ENCODE results near the gene MED13L. TPM values are rescaled to one million over a fixed set of nuclear protein-coding genes. Genes with fewer than 3 reads are reported as not detected.

The MED13L gene
- total RNA-seq, 2 experiments from 2014 or later: 25.7 to 40.1 TPM

DNA sequence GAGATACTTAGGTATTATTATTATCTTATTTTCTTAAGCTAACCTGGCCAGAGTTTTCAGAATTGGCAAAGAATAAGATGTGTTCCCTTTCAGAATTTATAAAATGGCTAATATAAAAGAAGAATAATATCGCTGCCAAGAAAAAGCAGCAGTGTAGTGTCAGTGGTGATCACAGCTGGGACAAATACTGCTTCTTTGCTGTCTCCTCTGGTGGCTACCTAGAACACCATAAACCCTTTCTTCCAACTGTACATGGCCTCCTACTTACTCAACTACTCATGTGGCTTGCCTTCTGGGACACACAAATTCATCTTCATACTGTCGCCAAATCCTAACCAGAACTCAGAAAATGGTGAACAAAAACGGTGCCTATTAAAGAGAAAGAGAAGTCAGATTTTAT, 72.7 kb downstream of the MED13L start:
- CTCF ChIA-PET (ENCODE audit: unreplicated experiment): no interaction called here
- Histone ChIP-seq H3K9me3 (ENCODE audit: low read length) (no peaks in the 10 kb centered on the region), H3K36me3 (ENCODE audit: insufficient read depth, low read length) (no peaks in the 10 kb centered on the region), H4K20me1 (ENCODE audit: insufficient read depth, low read length) (peaks cover 7% of the 10 kb centered on the region), H2AFZ (ENCODE audit: low read length) (no peak overlapping the region), H3K4me3 (ENCODE audit: low read depth, low read length, poor library complexity, severe bottlenecking) (no peak overlapping the region), H3K79me2 (ENCODE audit: insufficient read depth, low read depth, low read length) (no peaks in the 10 kb centered on the region), H3K9me2 (ENCODE audit: insufficient read depth, low read length) (no peaks in the 10 kb centered on the region), H3K4me1 (ENCODE audit: insufficient read depth, low read length, poor library complexity, severe bottlenecking) (no peaks in the 10 kb centered on the region), H3K4me2 (ENCODE audit: low read length) (no peak overlapping the region), H3K27ac (ENCODE audit: low read depth, low read length, poor library complexity, severe bottlenecking) (no peak overlapping the region)
- POLR2A ChIA-PET: interaction anchor here (0.6 to 1.1 kb wide), 4 partner anchors 16 to 276 kb away, joined by 3 to 4 read pairs (median 4); no protein-coding TSS in a partner anchor
- DNase-seq (ENCODE audit: low spot score): no peak
- intact Hi-C loops (cut with micrococcal nuclease; ENCODE audit: unreplicated experiment): no loop called here
- no peak for TF ChIP-seq EZH2phosphoT487 (IDR thresholded peaks at IDR 0.05; ENCODE audit: borderline replicate concordance, low read depth, low read length)
- TF ChIP-seq, protein P1, sequence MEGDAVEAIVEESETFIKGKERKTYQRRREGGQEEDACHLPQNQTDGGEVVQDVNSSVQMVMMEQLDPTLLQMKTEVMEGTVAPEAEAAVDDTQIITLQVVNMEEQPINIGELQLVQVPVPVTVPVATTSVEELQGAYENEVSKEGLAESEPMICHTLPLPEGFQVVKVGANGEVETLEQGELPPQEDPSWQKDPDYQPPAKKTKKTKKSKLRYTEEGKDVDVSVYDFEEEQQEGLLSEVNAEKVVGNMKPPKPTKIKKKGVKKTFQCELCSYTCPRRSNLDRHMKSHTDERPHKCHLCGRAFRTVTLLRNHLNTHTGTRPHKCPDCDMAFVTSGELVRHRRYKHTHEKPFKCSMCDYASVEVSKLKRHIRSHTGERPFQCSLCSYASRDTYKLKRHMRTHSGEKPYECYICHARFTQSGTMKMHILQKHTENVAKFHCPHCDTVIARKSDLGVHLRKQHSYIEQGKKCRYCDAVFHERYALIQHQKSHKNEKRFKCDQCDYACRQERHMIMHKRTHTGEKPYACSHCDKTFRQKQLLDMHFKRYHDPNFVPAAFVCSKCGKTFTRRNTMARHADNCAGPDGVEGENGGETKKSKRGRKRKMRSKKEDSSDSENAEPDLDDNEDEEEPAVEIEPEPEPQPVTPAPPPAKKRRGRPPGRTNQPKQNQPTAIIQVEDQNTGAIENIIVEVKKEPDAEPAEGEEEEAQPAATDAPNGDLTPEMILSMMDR (conservative IDR thresholded peaks at IDR 0.05; ENCODE audit: low read length): no peak
- BruUV-seq (replicated peaks): no TSS peak

DNA sequence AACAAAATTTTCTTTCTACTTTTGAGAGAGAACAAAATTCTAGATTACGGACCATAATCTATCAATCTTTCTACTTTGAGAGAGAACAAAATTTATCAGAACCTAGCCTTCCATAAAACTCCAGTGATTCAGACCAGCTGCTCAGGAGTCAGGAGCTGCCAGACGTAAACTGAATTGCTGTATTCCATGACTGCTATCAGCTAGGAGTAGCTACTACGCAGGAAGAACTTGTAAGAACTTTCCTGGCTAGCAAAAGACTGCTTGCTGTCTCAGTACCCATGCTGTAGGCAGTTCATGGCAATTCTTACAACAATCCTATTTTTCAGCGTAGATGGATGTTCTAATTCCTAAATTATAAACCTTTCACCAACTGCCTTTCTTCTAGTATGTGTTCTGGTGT, 73.3 kb downstream of the MED13L start:
- no peaks in the 10 kb centered on the region for H3K9me3 ChIP-seq (ENCODE audit: low read length)
- H3K36me3 ChIP-seq (ENCODE audit: insufficient read depth, low read length): no peaks in the 10 kb centered on the region
- H3K4me2 ChIP-seq (ENCODE audit: low read length): no peak overlapping the region
- no peaks in the 10 kb centered on the region for H3K4me1 ChIP-seq (ENCODE audit: insufficient read depth, low read length, poor library complexity, severe bottlenecking)
- no peaks in the 10 kb centered on the region for H3K79me2 ChIP-seq (ENCODE audit: insufficient read depth, low read depth, low read length)
- CTCF ChIA-PET (ENCODE audit: unreplicated experiment): no interaction called here
- H4K20me1 ChIP-seq (ENCODE audit: insufficient read depth, low read length): peaks cover 7% of the 10 kb centered on the region
- no peak overlapping the region for H3K4me3 ChIP-seq (ENCODE audit: low read depth, low read length, poor library complexity, severe bottlenecking)
- TF ChIP-seq, protein P1 (conservative IDR thresholded peaks at IDR 0.05; ENCODE audit: low read length): no peak
- TF ChIP-seq EZH2phosphoT487 (IDR thresholded peaks at IDR 0.05; ENCODE audit: borderline replicate concordance, low read depth, low read length): no peak
- intact Hi-C loops (cut with micrococcal nuclease; ENCODE audit: unreplicated experiment): no loop called here
- H2AFZ ChIP-seq (ENCODE audit: low read length): no peak overlapping the region
- no peak for DNase-seq (ENCODE audit: low spot score)
- POLR2A ChIA-PET: interaction anchor here (1.1 kb wide), 1 partner anchor 25 kb away, joined by 3 read pairs; no protein-coding TSS in a partner anchor
- no peaks in the 10 kb centered on the region for H3K9me2 ChIP-seq (ENCODE audit: insufficient read depth, low read length)
- H3K27ac ChIP-seq (ENCODE audit: low read depth, low read length, poor library complexity, severe bottlenecking): no peak overlapping the region
- no TSS peak for BruUV-seq (replicated peaks)

DNA sequence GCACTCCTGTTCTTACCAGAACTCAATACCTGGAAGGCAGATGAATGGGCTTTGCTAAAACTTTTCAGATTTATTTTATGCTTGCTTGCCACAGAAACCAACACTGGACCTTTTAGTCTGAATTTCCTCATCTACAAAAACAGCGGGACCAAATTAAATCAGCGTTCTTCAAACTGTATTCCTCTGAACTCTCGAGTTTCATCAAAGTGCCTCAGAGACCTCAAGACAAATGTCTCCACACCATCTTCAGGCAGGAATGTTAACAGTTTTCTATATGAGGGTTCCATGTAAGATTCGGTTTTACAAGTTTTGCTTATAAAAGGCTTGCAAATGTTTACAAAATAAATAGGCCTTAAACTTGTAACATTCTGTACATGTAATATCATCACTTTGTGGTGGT, 74.6 kb downstream of the MED13L start:
- Histone ChIP-seq H2AFZ (ENCODE audit: low read length) (no peak overlapping the region), H3K9me2 (ENCODE audit: insufficient read depth, low read length) (no peaks in the 10 kb centered on the region), H3K4me3 (ENCODE audit: low read depth, low read length, poor library complexity, severe bottlenecking) (no peak overlapping the region), H4K20me1 (ENCODE audit: insufficient read depth, low read length) (peaks cover 7% of the 10 kb centered on the region), H3K79me2 (ENCODE audit: insufficient read depth, low read depth, low read length) (no peaks in the 10 kb centered on the region), H3K27ac (ENCODE audit: low read depth, low read length, poor library complexity, severe bottlenecking) (no peak overlapping the region), H3K9me3 (ENCODE audit: low read length) (no peaks in the 10 kb centered on the region), H3K36me3 (ENCODE audit: insufficient read depth, low read length) (no peaks in the 10 kb centered on the region), H3K4me2 (ENCODE audit: low read length) (no peak overlapping the region), H3K4me1 (ENCODE audit: insufficient read depth, low read length, poor library complexity, severe bottlenecking) (no peaks in the 10 kb centered on the region)
- ChIA-PET POLR2A (interaction anchor here (0.6 to 0.7 kb wide), 2 partner anchors 9 to 396 kb away, joined by 3 read pairs; no protein-coding TSS in a partner anchor), CTCF (ENCODE audit: unreplicated experiment) (no interaction called here)
- no peak for TF ChIP-seq EZH2phosphoT487 (IDR thresholded peaks at IDR 0.05; ENCODE audit: borderline replicate concordance, low read depth, low read length)
- TF ChIP-seq, protein P1 (conservative IDR thresholded peaks at IDR 0.05; ENCODE audit: low read length): no peak
- intact Hi-C loops (cut with micrococcal nuclease; ENCODE audit: unreplicated experiment): no loop called here
- BruUV-seq (replicated peaks): no TSS peak
- DNase-seq (ENCODE audit: low spot score): no peak

All from OCI-LY7 (cell line).